Heart right ventricle (tissue), 16 donors: ENCODE data around the gene MTFMT. TPM values are rescaled to one million over a fixed set of nuclear protein-coding genes. Genes with fewer than 3 reads are reported as not detected.

Experiments used
- ATAC-seq, 8 donors: fragments of 200-7000 bp; cut with Tn5 transposase; one replicate each; pipeline ENCODE4 v1.9.1; 2020; ENCODE audit warnings: mild to moderate bottlenecking in 8 of 8, moderate library complexity in 8 of 8, moderate number of reproducible peaks in 1 of 8
- DNase-seq, 2 donors: peaks; one replicate each; pipeline ENCODE4 v3.0.0-alpha.2; 2020
- H3K27ac ChIP-seq, 10 donors: fragments of 200-600 bp; sonication (generic) in 2 of 10; one replicate each; pipeline versions ENCODE4 v1.5.0 to v1.8.0; 2020 to 2022; ENCODE audit warnings: mild to moderate bottlenecking in 3 of 10
- H3K27me3 ChIP-seq, 7 donors: fragments of 200-600 bp; one replicate each; pipeline ENCODE4 v1.8.0; 2021 to 2022; ENCODE audit warnings: mild to moderate bottlenecking in 2 of 7
- H3K36me3 ChIP-seq, 9 donors: fragments of 200-600 bp; sonication (generic) in 1 of 9; one replicate each; pipeline versions ENCODE4 v1.5.0 to v1.8.0; 2020 to 2022; ENCODE audit warnings: mild to moderate bottlenecking in 2 of 9
- H3K4me1 ChIP-seq, 9 donors: fragments of 200-600 bp; sonication (generic) in 1 of 9; one replicate each; pipeline versions ENCODE4 v1.5.0 to v1.8.0; 2020 to 2022; ENCODE audit warnings: mild to moderate bottlenecking in 4 of 9
- H3K4me3 ChIP-seq, 10 donors: fragments of 200-600 bp; sonication (generic) in 2 of 10; one replicate each; pipeline versions ENCODE4 v1.5.0 to v1.8.0; 2020 to 2022; ENCODE audit warnings: mild to moderate bottlenecking in 7 of 10, moderate library complexity in 2 of 10
- H3K9me3 ChIP-seq, 11 donors: fragments of 200-600 bp in 10 of 11; sonication (generic) in 2 of 11; one replicate each; pipeline versions ENCODE4 v1.5.0 to v1.8.0; 2013 to 2022; ENCODE audit warnings: mild to moderate bottlenecking in 2 of 11, control low read depth in 1 of 11, moderate library complexity in 1 of 11
- WGBS, 2 donors: extraction: QIAGEN DNeasy Blood & Tissue Kit; methylation state at CpG; one replicate each; pipeline ENCODE4 v1.1.7; 2013; ENCODE audit warnings: inconsistent platforms in 1 of 2; 5-methylcytosine and 5-hydroxymethylcytosine counted together
- intact Hi-C, 10 donors: fragments of 100-400 bp; cut with DNase I; formaldehyde crosslinking; loops; one replicate each; pipeline versions ENCODE4 v1.11.1 to v1.14.2; 2022
- polyA plus RNA-seq, 2 donors: library from polyadenylated mRNA; stranded (reverse); fragments of 200-250 nt; gene quantifications; one replicate each; pipeline ENCODE4 v1.2.3, GENCODE V29; 2013
- total RNA-seq, 10 donors: library from RNA; stranded (reverse); fragmentation: NEBNext Ultra II Directional in 3 of 10; extraction: Animal tissue kit (Norgen Biotek cat#: 25700) in 3 of 10; gene quantifications; one replicate each; pipeline versions ENCODE4 v1.2.1 to v1.2.4, GENCODE V29; 2021 to 2023
- TF ChIP-seq, protein P1 (sequence below), 9 donors: fragments of 200-600 bp; sonication (generic) in 2 of 9; IDR thresholded peaks; one replicate each; pipeline versions ENCODE4 v1.5.0 to v1.8.0; 2021 to 2022; ENCODE audit warnings: antibody characterized with exemption in 9 of 9, mild to moderate bottlenecking in 5 of 9, moderate library complexity in 1 of 9
- donor health status: Arrhythmogenic right ventricular cardiomyopathy.
- donor health status: ischemic (EF 13 %, LVEDD 7.1; RV severe dilation, severe dysfunction).
- donor health status: healthy with polysubstance abuse.
- donor health status: DM: no; HTN: yes; CAD: no.
- donor health status: DM: no; HTN: no; CAD: no.
- donor health status: ischemic (EF 25% LVEDD 6.9; RV normal size, moderate dysfunction).
- donor health status: ischemic (EF 25% LVEDD 5.7; RV mildly dilated, moderate dysfunction).
- donor health status: healthy.
- donor health status: DM: yes; HTN: yes; CAD: no.
- donor health status: Ischemic cardiomyopathy.
- donor health status: ischemic (EF 35%, LVEDD 5.7; RV mildly dilated, moderate dysfunction).
- donor health status: nonischemic (EF 11% LVEDD 7.7; RV severe dilation, severe dysfunction).
- donor health status: DM: yes; HTN: yes; CAD: no.
- donor health status: PGD.
- donor health status: ischemic (EF 29% LVEDD 5.4; RV normal size, mild dysfunction).
- donor health status: nonischemic (EF 23%, LVEDD 6.1; RV moderate dilation, normal function).

The MTFMT gene
- total and polyA plus RNA-seq, 12 donors = 5.5 to 21.9 (median 18.2) TPM

DNA sequence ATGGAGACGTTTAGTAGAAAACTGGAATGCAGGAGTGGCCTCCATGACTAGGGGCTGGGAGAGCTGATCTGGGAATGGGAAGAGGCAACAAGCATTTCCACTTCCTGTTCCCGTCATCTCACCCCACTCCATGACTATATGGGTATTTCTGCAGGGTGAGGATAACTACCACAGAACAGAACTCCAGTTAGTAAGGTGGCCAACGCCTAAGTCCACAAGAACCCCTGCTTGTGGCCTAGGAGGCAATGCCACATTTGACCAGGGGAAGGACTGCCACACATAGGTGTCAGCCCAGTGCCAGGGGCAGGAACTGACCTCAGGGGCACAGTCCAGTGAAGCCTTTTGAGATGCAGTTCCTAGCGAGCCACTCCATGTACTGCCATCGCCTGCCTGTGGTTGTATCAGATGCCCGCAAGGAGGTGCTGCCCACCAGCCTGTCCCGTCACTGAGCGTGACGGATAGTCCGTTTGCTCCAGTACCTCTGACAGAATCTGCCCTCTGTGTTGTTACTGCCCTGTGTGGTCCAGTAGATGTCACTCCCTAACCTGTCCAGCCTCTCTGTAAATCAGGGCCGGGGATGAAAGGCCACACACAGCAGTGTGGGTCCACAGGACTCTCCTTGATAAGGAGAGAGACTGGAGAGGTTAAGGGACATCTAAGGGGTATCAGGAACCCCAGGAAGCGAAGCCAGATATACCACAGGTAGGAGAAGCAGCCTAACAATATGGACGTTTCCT lies 3.5 kb upstream of the MTFMT start:
- no peaks in the 10 kb centered on the region for H3K36me3 ChIP-seq
- H3K27me3 ChIP-seq = no peaks in the 10 kb centered on the region
- TF ChIP-seq, protein P1, sequence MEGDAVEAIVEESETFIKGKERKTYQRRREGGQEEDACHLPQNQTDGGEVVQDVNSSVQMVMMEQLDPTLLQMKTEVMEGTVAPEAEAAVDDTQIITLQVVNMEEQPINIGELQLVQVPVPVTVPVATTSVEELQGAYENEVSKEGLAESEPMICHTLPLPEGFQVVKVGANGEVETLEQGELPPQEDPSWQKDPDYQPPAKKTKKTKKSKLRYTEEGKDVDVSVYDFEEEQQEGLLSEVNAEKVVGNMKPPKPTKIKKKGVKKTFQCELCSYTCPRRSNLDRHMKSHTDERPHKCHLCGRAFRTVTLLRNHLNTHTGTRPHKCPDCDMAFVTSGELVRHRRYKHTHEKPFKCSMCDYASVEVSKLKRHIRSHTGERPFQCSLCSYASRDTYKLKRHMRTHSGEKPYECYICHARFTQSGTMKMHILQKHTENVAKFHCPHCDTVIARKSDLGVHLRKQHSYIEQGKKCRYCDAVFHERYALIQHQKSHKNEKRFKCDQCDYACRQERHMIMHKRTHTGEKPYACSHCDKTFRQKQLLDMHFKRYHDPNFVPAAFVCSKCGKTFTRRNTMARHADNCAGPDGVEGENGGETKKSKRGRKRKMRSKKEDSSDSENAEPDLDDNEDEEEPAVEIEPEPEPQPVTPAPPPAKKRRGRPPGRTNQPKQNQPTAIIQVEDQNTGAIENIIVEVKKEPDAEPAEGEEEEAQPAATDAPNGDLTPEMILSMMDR (IDR thresholded peaks at IDR 0.05) = peak; percentile 18 to 71 (median 56)
- 31 to 33% methylated on average over 13 of the region's 13 CpGs for WGBS, 2 donors
- ATAC-seq (peak in 7 of 8 donors; percentile 30 to 78 (median 61)), DNase-seq (peak; percentile 38 to 50)
- H3K27ac ChIP-seq = no peak overlapping the region
- H3K4me1 ChIP-seq = peaks cover 2 to 24% (median 13%) of the 10 kb centered on the region in 9 donors
- intact Hi-C loops = loop anchor here in 7 of 10 donors (2.0 to 10.0 kb wide), 9 partner anchors 49 to 262 kb away; partner anchors contain the start of genes PARP16 (in 2 of the 7) and RNU5A-1 (in 2 of the 7)
- H3K4me3 ChIP-seq = no peak overlapping the region
- H3K9me3 ChIP-seq = no peaks in the 10 kb centered on the region

DNA sequence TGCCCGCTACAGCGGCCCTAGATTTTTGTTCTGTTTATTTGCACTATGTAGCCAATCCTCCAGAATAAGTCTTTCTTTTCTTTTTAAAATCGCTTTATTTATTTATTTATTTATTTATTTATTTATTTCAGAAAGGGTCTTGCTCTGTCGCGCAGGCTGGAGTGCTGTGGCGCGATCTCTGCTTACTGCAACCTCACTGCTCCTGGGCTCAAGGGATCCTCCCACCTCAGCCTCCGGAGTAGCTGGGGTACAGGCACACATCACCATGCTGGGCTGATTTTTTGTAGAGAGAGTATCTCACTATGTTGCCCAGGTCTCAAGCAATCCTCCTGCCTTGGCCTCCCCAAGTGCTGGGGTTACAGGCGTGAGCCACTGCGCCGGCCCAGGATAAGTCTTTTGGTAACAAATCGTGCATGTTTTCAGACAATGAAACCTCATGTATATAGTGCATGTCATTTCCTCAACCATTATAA lies 333 bp upstream of the MTFMT start:
- H3K27me3 ChIP-seq = no peaks in the 10 kb centered on the region
- TF ChIP-seq, protein P1 (IDR thresholded peaks at IDR 0.05) = no peak
- H3K36me3 ChIP-seq = peaks cover 0 to 22% (median 17%) of the 10 kb centered on the region in 9 donors
- 63 to 65% methylated on average over 12 of the region's 12 CpGs for WGBS, 2 donors
- ATAC-seq (peak in 1 of 8 donors; percentile 27), DNase-seq (no peak)
- no peaks in the 10 kb centered on the region for H3K9me3 ChIP-seq
- peak overlapping the region in 8 of 10 donors; percentile 73 to 89 (median 84) for H3K27ac ChIP-seq
- intact Hi-C loops = loop anchor here in 7 of 10 donors (5.0 to 10.0 kb wide), 9 partner anchors 42 to 265 kb away; partner anchors contain the start of genes PARP16 (in 2 of the 7), RNU5A-1 (in 2 of the 7) and SPG21 (in 1 of the 7)
- H3K4me3 ChIP-seq = peak overlapping the region in 9 of 10 donors; percentile 64 to 99 (median 97)
- H3K4me1 ChIP-seq = peaks cover 2 to 34% (median 17%) of the 10 kb centered on the region in 9 donors

DNA sequence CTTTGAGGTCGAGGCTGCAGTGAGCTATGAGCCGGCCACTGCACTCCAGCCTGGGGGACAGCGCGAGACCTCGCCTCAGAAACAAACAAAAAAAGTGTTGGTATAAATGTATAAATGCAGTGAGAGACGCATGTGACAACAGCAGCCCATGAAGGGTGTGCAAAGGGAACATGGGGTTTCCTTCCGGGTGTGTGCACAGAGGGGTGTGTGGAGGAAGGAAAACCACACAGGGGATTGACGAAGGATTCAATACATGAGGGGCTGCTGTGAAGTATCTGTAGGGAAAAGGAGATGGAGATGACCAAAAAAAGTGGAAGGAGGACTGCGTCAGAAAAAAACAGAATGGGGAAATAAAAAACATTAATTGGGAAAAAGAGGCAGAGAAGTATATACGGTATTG lies 1.1 kb downstream of the MTFMT start:
- 60 to 73% methylated on average over 10 of the region's 10 CpGs for WGBS, 2 donors
- TF ChIP-seq, protein P1 (IDR thresholded peaks at IDR 0.05) = no peak
- Histone ChIP-seq H3K36me3 (peaks cover 0 to 37% (median 25%) of the 10 kb centered on the region in 9 donors), H3K4me3 (peak overlapping the region in 9 of 10 donors; percentile 64 to 99 (median 97)), H3K27ac (peak overlapping the region in 4 of 10 donors; percentile 42 to 87 (median 85)), H3K9me3 (no peaks in the 10 kb centered on the region), H3K27me3 (no peaks in the 10 kb centered on the region), H3K4me1 (peaks cover 2 to 28% (median 17%) of the 10 kb centered on the region in 9 donors)
- no peak for ATAC-seq
- intact Hi-C loops = loop anchor here in 1 of 10 donors (5.0 kb wide), 1 partner anchor 41 kb away; the partner anchor contains the start of gene SPG21
- no peak for DNase-seq

DNA sequence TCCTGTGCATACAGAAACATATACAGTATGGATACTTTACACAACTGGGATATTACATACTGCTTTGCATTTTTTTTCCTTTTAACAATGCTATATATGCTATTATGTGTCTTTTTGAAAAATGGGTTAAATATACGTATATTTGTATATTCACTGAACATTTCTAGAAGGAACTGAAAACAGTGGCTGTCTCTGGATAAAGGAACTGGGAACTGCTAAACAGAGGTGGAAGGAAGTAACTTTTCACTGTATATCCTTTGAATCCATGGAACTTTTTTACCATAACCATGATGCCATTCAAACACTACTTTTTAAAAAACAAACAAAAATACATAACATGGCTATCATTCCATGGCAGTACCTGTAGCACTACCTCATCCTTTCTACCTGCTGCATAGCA lies 1.8 kb downstream of the MTFMT start:
- H3K4me3 ChIP-seq = peak overlapping the region in 1 of 10 donors; percentile 98
- H3K36me3 ChIP-seq = peaks cover 0 to 44% (median 25%) of the 10 kb centered on the region in 9 donors
- TF ChIP-seq, protein P1 (IDR thresholded peaks at IDR 0.05) = no peak
- no peaks in the 10 kb centered on the region for H3K27me3 ChIP-seq
- H3K27ac ChIP-seq = peak overlapping the region in 1 of 10 donors; percentile 42
- DNase-seq = no peak
- no peaks in the 10 kb centered on the region for H3K9me3 ChIP-seq
- 89 to 95% methylated on average over 1 of the region's 1 CpG for WGBS, 2 donors
- no peak for ATAC-seq
- peaks cover 2 to 21% (median 14%) of the 10 kb centered on the region in 9 donors for H3K4me1 ChIP-seq
- intact Hi-C loops = loop anchor here in 1 of 10 donors (5.0 kb wide), 1 partner anchor 40 kb away; the partner anchor contains the start of gene SPG21
